ENCODE data around the gene CEP112.

The CEP112 gene

GRCh38 chr17:65885541-65886312 is 306.2 kb downstream of the CEP112 start:
- no peak overlapping the region for H3K4me3 ChIP-seq (ENCODE audit: low read depth, low read length)
- in situ Hi-C loops (cut with HindIII; ENCODE audit: low sequenced_read_pairs), result no loop called here
- TF ChIP-seq CTCF (IDR thresholded peaks at IDR 0.05; ENCODE audit: low read depth, low read length, missing control alignments), result no peak
- DNase-seq (ENCODE audit: low read depth), result no peak

GRCh38 chr17:65876985-65877384 is 314.9 kb downstream of the CEP112 start:
- no peak overlapping the region for H3K4me3 ChIP-seq (ENCODE audit: low read depth, low read length)
- in situ Hi-C loops (cut with HindIII; ENCODE audit: low sequenced_read_pairs), result no loop called here
- TF ChIP-seq CTCF (IDR thresholded peaks at IDR 0.05; ENCODE audit: low read depth, low read length, missing control alignments), result no peak
- no peak for DNase-seq (ENCODE audit: low read depth)

- DNase-seq (ENCODE audit: low read depth), result no peak
- TF ChIP-seq CTCF (IDR thresholded peaks at IDR 0.05; ENCODE audit: low read depth, low read length, missing control alignments), result no peak
- in situ Hi-C loops (cut with HindIII; ENCODE audit: low sequenced_read_pairs), result no loop called here
- no peak overlapping the region for H3K4me3 ChIP-seq (ENCODE audit: low read depth, low read length)
Observed at GRCh38 chr17:65868881-65869280, 323.1 kb downstream of the CEP112 start.

- TF ChIP-seq CTCF (IDR thresholded peaks at IDR 0.05; ENCODE audit: low read depth, low read length, missing control alignments), result no peak
- DNase-seq (ENCODE audit: low read depth), result no peak
- in situ Hi-C loops (cut with HindIII; ENCODE audit: low sequenced_read_pairs), result no loop called here
- no peak overlapping the region for H3K4me3 ChIP-seq (ENCODE audit: low read depth, low read length)
Observed at GRCh38 chr17:65867014-65867413, 324.9 kb downstream of the CEP112 start.

- in situ Hi-C loops (cut with HindIII; ENCODE audit: low sequenced_read_pairs), result no loop called here
- no peak for TF ChIP-seq CTCF (IDR thresholded peaks at IDR 0.05; ENCODE audit: low read depth, low read length, missing control alignments)
- no peak overlapping the region for H3K4me3 ChIP-seq (ENCODE audit: low read depth, low read length)
- DNase-seq (ENCODE audit: low read depth), result no peak
Observed at GRCh38 chr17:65865715-65866425, 326.1 kb downstream of the CEP112 start.

GRCh38 chr17:65864394-65864793 is 327.5 kb downstream of the CEP112 start:
- DNase-seq (ENCODE audit: low read depth), result no peak
- TF ChIP-seq CTCF (IDR thresholded peaks at IDR 0.05; ENCODE audit: low read depth, low read length, missing control alignments), result no peak
- in situ Hi-C loops (cut with HindIII; ENCODE audit: low sequenced_read_pairs), result no loop called here
- H3K4me3 ChIP-seq (ENCODE audit: low read depth, low read length), result no peak overlapping the region

All from astrocyte of the cerebellum (primary cell).